Vagina (tissue), 2 donors: ENCODE measurements around the gene ACBD5.

ENCODE experiments used
- POLR2AphosphoS5 ChIP-seq, 2 donors: sonication (generic); formaldehyde crosslinking; IDR thresholded peaks; one replicate each; pipeline ENCODE4 v1.9.0; 2017; ENCODE audit warnings: antibody characterized with exemption in 2 of 2, mild to moderate bottlenecking in 2 of 2, low read depth in 1 of 2; ENCODE audit not compliant: insufficient read depth in 1 of 2
- TF ChIP-seq, protein P1 (sequence below), 3 experiments: fragments of 450-650 bp in 2 of 3; fragments of 200-600 bp in 1 of 3; sonication (generic) in 1 of 3; IDR thresholded peaks; one replicate each; pipeline ENCODE4 v1.5.1; 2017 to 2019; ENCODE audit warnings: antibody characterized with exemption in 3 of 3, mild to moderate bottlenecking in 2 of 3, moderate library complexity in 2 of 3

DNA sequence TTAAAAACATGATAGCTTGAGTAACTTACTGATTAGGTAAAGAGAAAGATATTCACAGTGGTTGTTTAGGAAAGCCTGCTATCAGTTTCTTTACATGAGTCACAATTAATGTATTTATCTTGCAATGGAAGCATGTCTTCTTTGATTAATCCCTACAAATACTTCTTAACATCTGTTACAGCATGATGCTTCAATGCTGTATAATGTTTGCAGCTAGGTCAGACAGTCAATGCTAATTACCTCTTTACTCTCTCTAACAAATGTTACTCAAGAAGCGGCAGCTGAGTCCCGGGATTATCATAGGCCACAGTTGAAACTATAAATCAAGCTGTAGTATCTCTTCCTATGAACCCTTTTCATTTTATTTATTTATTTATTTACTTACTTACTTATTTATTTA, 33.2 kb downstream of the ACBD5 start:
- TF ChIP-seq, protein P1, sequence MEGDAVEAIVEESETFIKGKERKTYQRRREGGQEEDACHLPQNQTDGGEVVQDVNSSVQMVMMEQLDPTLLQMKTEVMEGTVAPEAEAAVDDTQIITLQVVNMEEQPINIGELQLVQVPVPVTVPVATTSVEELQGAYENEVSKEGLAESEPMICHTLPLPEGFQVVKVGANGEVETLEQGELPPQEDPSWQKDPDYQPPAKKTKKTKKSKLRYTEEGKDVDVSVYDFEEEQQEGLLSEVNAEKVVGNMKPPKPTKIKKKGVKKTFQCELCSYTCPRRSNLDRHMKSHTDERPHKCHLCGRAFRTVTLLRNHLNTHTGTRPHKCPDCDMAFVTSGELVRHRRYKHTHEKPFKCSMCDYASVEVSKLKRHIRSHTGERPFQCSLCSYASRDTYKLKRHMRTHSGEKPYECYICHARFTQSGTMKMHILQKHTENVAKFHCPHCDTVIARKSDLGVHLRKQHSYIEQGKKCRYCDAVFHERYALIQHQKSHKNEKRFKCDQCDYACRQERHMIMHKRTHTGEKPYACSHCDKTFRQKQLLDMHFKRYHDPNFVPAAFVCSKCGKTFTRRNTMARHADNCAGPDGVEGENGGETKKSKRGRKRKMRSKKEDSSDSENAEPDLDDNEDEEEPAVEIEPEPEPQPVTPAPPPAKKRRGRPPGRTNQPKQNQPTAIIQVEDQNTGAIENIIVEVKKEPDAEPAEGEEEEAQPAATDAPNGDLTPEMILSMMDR (IDR thresholded peaks at IDR 0.05) = no peak
- TF ChIP-seq POLR2AphosphoS5 (IDR thresholded peaks at IDR 0.05; ENCODE audit: insufficient read depth in 1 of 2, low read depth in 1 of 2) = no peak
